H1 (cell line): ENCODE results near the gene VAV2. TPM values are rescaled to one million over a fixed set of nuclear protein-coding genes. Genes with fewer than 3 reads are reported as not detected.

Experiments
- CTCF ChIA-PET: fragments of 300-600 bp; sonication (Branson Sonifier 250); formaldehyde crosslinking; loops from one replicate; lab custom pipeline; 2021; ENCODE audit not compliant: partially characterized antibody; lab: Charles Lee
- POLR2A ChIA-PET: fragments of 300-600 bp; sonication (Branson Sonifier 250); formaldehyde crosslinking; loops from one replicate; lab custom pipeline; 2021; ENCODE audit warnings: inconsistent platforms; ENCODE audit not compliant: partially characterized antibody; lab: Charles Lee
- DNase-seq, 2 experiments: peaks; one replicate each; pipeline versions ENCODE4 v3.0.0 to v3.0.0-alpha.2; 2010 to 2022; ENCODE audit warnings: low spot score in 2 of 2, low read depth in 1 of 2, mixed read lengths in 1 of 2
- FAIRE-seq: peaks from 2 replicates; lab custom pipeline; 2011; peaks lifted over from hg19 to GRCh38; lab: Jason Lieb, UNC
- H2AFZ ChIP-seq: 2 replicates; pipeline ENCODE4 v1.8.1; 2012; ENCODE audit warnings: low read length, inconsistent platforms
- H2AK5ac ChIP-seq: 2 replicates; pipeline ENCODE4 v1.6.1; 2013; ENCODE audit warnings: low read depth, low read length
- H2BK120ac ChIP-seq: replicated peaks from 2 replicates; pipeline ENCODE3; 2013; ENCODE audit warnings: low read depth, low read length, inconsistent platforms
- H2BK12ac ChIP-seq: 2 replicates; pipeline ENCODE4 v1.6.1; 2013; ENCODE audit warnings: low read depth, low read length
- H2BK15ac ChIP-seq: 2 replicates; pipeline ENCODE4 v1.6.1; 2013; ENCODE audit warnings: low read length
- H2BK20ac ChIP-seq: 2 replicates; pipeline ENCODE4 v1.6.1; 2013; ENCODE audit warnings: low read length
- H2BK5ac ChIP-seq: 2 replicates; pipeline ENCODE4 v1.6.1; 2013; ENCODE audit warnings: low read depth, low read length
- H3K14ac ChIP-seq: 2 replicates; pipeline ENCODE4 v1.6.1; 2013; ENCODE audit warnings: inconsistent platforms; ENCODE audit not compliant: insufficient read length
- H3K18ac ChIP-seq: 2 replicates; pipeline ENCODE4 v1.6.1; 2013; ENCODE audit warnings: low read length; ENCODE audit errors: extremely low read depth
- H3K23ac ChIP-seq: 2 replicates; pipeline ENCODE4 v1.6.1; 2013; ENCODE audit warnings: inconsistent platforms; ENCODE audit not compliant: insufficient read length
- H3K23me2 ChIP-seq: 2 replicates; pipeline ENCODE4 v1.6.1; 2013; ENCODE audit warnings: low read depth, low read length
- H3K27ac ChIP-seq: 2 replicates; pipeline ENCODE4 v1.6.1; 2011; ENCODE audit warnings: low read depth, low read length, inconsistent platforms
- H3K27me3 ChIP-seq, 4 experiments: replicated peaks in 1 of 4; 1 replicate in 1 of 4; 2 replicates in 3 of 4; pipeline versions ENCODE4 v1.6.1 to v1.8.1; 2011 to 2013; ENCODE audit warnings: low read length in 3 of 4, mild to moderate bottlenecking in 3 of 4, inconsistent platforms in 2 of 4, mixed read lengths in 2 of 4, moderate library complexity in 1 of 4; ENCODE audit not compliant: control insufficient read depth in 3 of 4, insufficient read depth in 3 of 4; ENCODE audit errors: extremely low read depth in 1 of 4
- H3K36me3 ChIP-seq, 4 experiments: 2 replicates each; pipeline versions ENCODE4 v1.6.1 to v1.8.1; 2011 to 2013; ENCODE audit warnings: mild to moderate bottlenecking in 4 of 4, low read length in 3 of 4, moderate library complexity in 2 of 4, control low read depth in 1 of 4, inconsistent platforms in 1 of 4; ENCODE audit not compliant: insufficient read depth in 4 of 4, control insufficient read depth in 2 of 4
- H3K4ac ChIP-seq: replicated peaks from 2 replicates; pipeline ENCODE3; 2013; ENCODE audit warnings: low read length, low read depth, mixed read lengths, inconsistent platforms; ENCODE audit not compliant: insufficient read length
- H3K4me1 ChIP-seq, 4 experiments: replicated peaks in 1 of 4; 1 replicate in 1 of 4; 2 replicates in 3 of 4; pipeline versions ENCODE4 v1.6.1 to v1.8.1; 2011 to 2013; ENCODE audit warnings: low read length in 3 of 4, inconsistent platforms in 2 of 4, mixed read lengths in 1 of 4; ENCODE audit not compliant: insufficient read depth in 4 of 4, control insufficient read depth in 3 of 4
- H3K4me2 ChIP-seq, 2 experiments: 2 replicates each; pipeline versions ENCODE4 v1.6.1 to v1.8.1; 2011 to 2013; ENCODE audit warnings: low read depth in 2 of 2, low read length in 2 of 2, control low read depth in 1 of 2, inconsistent platforms in 1 of 2, mild to moderate bottlenecking in 1 of 2; ENCODE audit not compliant: insufficient read depth in 1 of 2
- H3K4me3 ChIP-seq, 4 experiments: fragments of 200-600, 300-600 bp in 1 of 4; sonication (generic), shearing (Covaris generic), sonication (Bioruptor Twin) in 1 of 4; 2 replicates each; pipeline versions ENCODE4 v1.5.1 to v1.8.1; 2011 to 2016; ENCODE audit warnings: low read length in 4 of 4, low read depth in 3 of 4, control low read depth in 2 of 4, inconsistent platforms in 2 of 4, mild to moderate bottlenecking in 2 of 4, mixed read lengths in 1 of 4, moderate library complexity in 1 of 4; ENCODE audit not compliant: insufficient read depth in 2 of 4; ENCODE audit errors: extremely low read depth in 1 of 4
- H3K56ac ChIP-seq: replicated peaks from 2 replicates; pipeline ENCODE3; 2013; ENCODE audit warnings: low read depth, mild to moderate bottlenecking, mixed read lengths, low read length, inconsistent platforms; ENCODE audit not compliant: insufficient read length
- H3K79me1 ChIP-seq: 2 replicates; pipeline ENCODE4 v1.6.1; 2013; ENCODE audit warnings: low read depth, low read length, control low read depth
- H3K79me2 ChIP-seq, 2 experiments: 2 replicates each; pipeline versions ENCODE4 v1.6.1 to v1.8.1; 2012 to 2013; ENCODE audit warnings: low read length in 2 of 2, mild to moderate bottlenecking in 2 of 2, inconsistent platforms in 1 of 2; ENCODE audit not compliant: insufficient read depth in 2 of 2, control insufficient read depth in 1 of 2
- H3K9ac ChIP-seq, 4 experiments: replicated peaks in 1 of 4; 1 replicate in 1 of 4; 2 replicates in 3 of 4; pipeline versions ENCODE4 v1.6.1 to v1.8.1; 2011 to 2013; ENCODE audit warnings: low read depth in 3 of 4, low read length in 3 of 4, control low read depth in 2 of 4, mild to moderate bottlenecking in 2 of 4, moderate library complexity in 2 of 4, inconsistent platforms in 1 of 4; ENCODE audit errors: extremely low read depth in 1 of 4
- H3K9me3 ChIP-seq, 2 experiments: 2 replicates each; pipeline versions ENCODE4 v1.6.1 to v1.8.1; 2012 to 2013; ENCODE audit warnings: mild to moderate bottlenecking in 2 of 2, moderate library complexity in 2 of 2, control low read depth in 1 of 2, inconsistent platforms in 1 of 2, low read depth in 1 of 2, low read length in 1 of 2, mixed read lengths in 1 of 2; ENCODE audit not compliant: insufficient read depth in 2 of 2
- H4K20me1 ChIP-seq, 2 experiments: replicated peaks in 1 of 2; 2 replicates each; pipeline versions ENCODE3 to v1.8.1; 2011 to 2013; ENCODE audit warnings: inconsistent platforms in 2 of 2, low read length in 2 of 2, mild to moderate bottlenecking in 1 of 2; ENCODE audit not compliant: insufficient read depth in 2 of 2, control insufficient read depth in 1 of 2
- H4K5ac ChIP-seq: 2 replicates; pipeline ENCODE4 v1.6.1; 2013; ENCODE audit warnings: low read length, low read depth, mixed read lengths, inconsistent platforms; ENCODE audit not compliant: insufficient read length
- H4K8ac ChIP-seq: 2 replicates; pipeline ENCODE4 v1.8.0; 2013; ENCODE audit warnings: mild to moderate bottlenecking, moderate library complexity, low read length, inconsistent platforms; ENCODE audit not compliant: insufficient read depth; ENCODE audit errors: extremely low read depth
- H4K91ac ChIP-seq: replicated peaks from 2 replicates; pipeline ENCODE3; 2013; ENCODE audit warnings: low read length, mixed read lengths, inconsistent platforms; ENCODE audit not compliant: insufficient read length
- BRCA1 ChIP-seq: IDR thresholded peaks from 2 replicates; pipeline ENCODE4 v1.6.1; 2012; ENCODE audit warnings: low read depth, low read length, improper control_type of control experiment
- KDM1A ChIP-seq: fragments of 200-600, 300-600 bp; sonication (generic); IDR thresholded peaks from 2 replicates; pipeline ENCODE4 v1.7.1; 2016; ENCODE audit warnings: mild to moderate bottlenecking, low read length, borderline replicate concordance
- MAFK ChIP-seq: IDR thresholded peaks from 2 replicates; pipeline ENCODE4 v1.6.1; 2012; ENCODE audit warnings: low read depth, mild to moderate bottlenecking, improper control_type of control experiment, low read length
- POU5F1 ChIP-seq: IDR thresholded peaks from 2 replicates; pipeline ENCODE4 v1.6.1; 2011; ENCODE audit warnings: low read depth, mild to moderate bottlenecking, low read length, moderate library complexity
- SIRT6 ChIP-seq: IDR thresholded peaks from one replicate; pipeline ENCODE4 v1.7.1; 2012; ENCODE audit warnings: low read length, inconsistent platforms
- TEAD4 ChIP-seq: IDR thresholded peaks from 2 replicates; pipeline ENCODE4 v1.6.1; 2012; ENCODE audit warnings: low read depth, low read length, inconsistent platforms, mixed read lengths
- WGBS, 2 experiments: shearing (Covaris generic) in 1 of 2; methylation state at CpG; one replicate each; pipeline versions ENCODE4 v1.1.6 to v1.1.7; 2013 to 2015; ENCODE audit warnings: low lambda C conversion rate in 2 of 2, mixed read lengths in 2 of 2, inconsistent platforms in 1 of 2, low coverage in 1 of 2, missing lambda C conversion rate in 1 of 2; ENCODE audit not compliant: insufficient replicate concordance in 2 of 2, insufficient coverage in 1 of 2, insufficient read length in 1 of 2; ENCODE audit errors: extremely low coverage in 1 of 2, missing lambda C conversion rate in 1 of 2; 5-methylcytosine and 5-hydroxymethylcytosine counted together
- polyA plus RNA-seq, 7 experiments: library from polyadenylated mRNA; depleted of rRNA in 3 of 7; stranded (reverse) in 5 of 7; unstranded in 2 of 7; fragments of >200 nt in 5 of 7; fragments of 200-250 nt in 2 of 7; gene quantifications; 1 replicate in 5 of 7; 2 replicates in 1 of 7; 4 replicates in 1 of 7; pipeline versions ENCODE4 v1.2.1 to v1.2.3, GENCODE V29; 2011 to 2013; ENCODE audit warnings: missing spikeins in 2 of 7, mixed read lengths in 2 of 7
- total RNA-seq: library from RNA; stranded (reverse); fragmentation: NEBNext Ultra II Directional; extraction: Animal tissue kit (Norgen Biotek cat#: 25700); gene quantifications from 2 replicates; pipeline ENCODE4 v1.2.1, GENCODE V29; 2021
- TF ChIP-seq, protein P1 (sequence below): IDR thresholded peaks from 2 replicates; pipeline ENCODE4 v1.6.1; 2011; ENCODE audit warnings: low read length, improper control_type of control experiment

Gene VAV2
- total and polyA plus RNA-seq, 2 of the 8 experiments (the other 6 are each of a cell fraction or from before 2014, with no cell fraction given) = 13.6 to 37.6 TPM

DNA sequence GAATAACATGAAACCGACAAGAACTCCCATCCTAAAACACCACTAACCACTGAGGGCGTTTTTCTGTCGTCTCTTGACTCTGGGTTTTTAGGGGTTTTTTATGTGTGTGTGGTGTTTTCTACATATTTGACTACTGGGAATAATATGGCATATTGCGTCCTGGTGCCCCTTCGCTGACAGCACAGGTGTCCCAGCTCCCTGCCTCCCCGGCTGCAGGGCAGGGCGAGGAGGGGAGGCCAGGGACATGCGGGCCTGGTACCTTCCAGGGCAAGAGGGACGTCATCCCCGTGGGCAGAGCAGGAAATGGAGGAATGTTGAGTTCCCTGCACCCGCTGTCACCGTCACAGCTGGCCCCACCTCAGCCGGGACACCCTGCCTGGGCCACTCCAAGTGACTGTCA is 34.8 kb downstream of the VAV2 start:
- H3K27ac ChIP-seq = peak overlapping the region; percentile 72; the same call in 1 of the 2 replicates
- H4K5ac ChIP-seq = peak overlapping the region; percentile 23
- no peak overlapping the region for H3K9ac ChIP-seq
- no peak overlapping the region for H3K23ac ChIP-seq
- H3K14ac ChIP-seq = no peak overlapping the region
- peaks cover 3% of the 10 kb centered on the region; the same call in 1 of the 2 replicates for H3K23me2 ChIP-seq
- no peak for FAIRE-seq
- H3K4me3 ChIP-seq = no peak overlapping the region
- peaks cover 0 to 65% of the 10 kb centered on the region in 2 experiments; a peak in 2 of 4 replicates for H3K79me2 ChIP-seq
- peak overlapping the region in 1 of 2 experiments; percentile 31; a peak in 2 of 4 replicates for H3K4me2 ChIP-seq
- no peaks in the 10 kb centered on the region for H3K27me3 ChIP-seq
- no peaks in the 10 kb centered on the region for H3K9me3 ChIP-seq
- ChIA-PET CTCF (interaction anchor here (0.7 to 3.0 kb wide), 5 partner anchors 9 to 47 kb away, joined by 3 to 21 read pairs (median 4); no protein-coding TSS in a partner anchor), POLR2A (interaction anchor here (1.2 kb wide), 1 partner anchor 34 kb away, joined by 3 read pairs; no protein-coding TSS in a partner anchor)
- DNase-seq = no peak
- H4K8ac ChIP-seq = no peak overlapping the region; the same call in 1 of the 2 replicates
- H4K20me1 ChIP-seq = peaks cover 2 to 9% of the 10 kb centered on the region in 2 experiments
- peak overlapping the region; percentile 98 for H2BK120ac ChIP-seq
- peaks cover 14 to 57% (median 48%) of the 10 kb centered on the region in 4 experiments for H3K4me1 ChIP-seq
- no peak overlapping the region for H3K56ac ChIP-seq
- WGBS, 2 experiments = 67% methylated on average over 13 of the region's 13 CpGs; no CpG with 5 or more reads in 1 of the 2 experiments
- peak overlapping the region; percentile 97; the same call in 1 of the 2 replicates for H2BK12ac ChIP-seq
- H3K4ac ChIP-seq = peak overlapping the region; percentile 99
- peak overlapping the region; percentile 93 for H2BK20ac ChIP-seq
- peaks cover 20% of the 10 kb centered on the region for H3K79me1 ChIP-seq
- peak overlapping the region; percentile 36; the same call in 1 of the 2 replicates for H3K18ac ChIP-seq
- H3K36me3 ChIP-seq = no peaks in the 10 kb centered on the region
- H2AFZ ChIP-seq = no peak overlapping the region
- no peak overlapping the region for H2BK15ac ChIP-seq
- peak overlapping the region; percentile 77; the same call in 1 of the 2 replicates for H2AK5ac ChIP-seq
- H2BK5ac ChIP-seq = peak overlapping the region; percentile 98; the same call in 1 of the 2 replicates
- peak overlapping the region; percentile 98 for H4K91ac ChIP-seq
- TF ChIP-seq, protein P1, sequence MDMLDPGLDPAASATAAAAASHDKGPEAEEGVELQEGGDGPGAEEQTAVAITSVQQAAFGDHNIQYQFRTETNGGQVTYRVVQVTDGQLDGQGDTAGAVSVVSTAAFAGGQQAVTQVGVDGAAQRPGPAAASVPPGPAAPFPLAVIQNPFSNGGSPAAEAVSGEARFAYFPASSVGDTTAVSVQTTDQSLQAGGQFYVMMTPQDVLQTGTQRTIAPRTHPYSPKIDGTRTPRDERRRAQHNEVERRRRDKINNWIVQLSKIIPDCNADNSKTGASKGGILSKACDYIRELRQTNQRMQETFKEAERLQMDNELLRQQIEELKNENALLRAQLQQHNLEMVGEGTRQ = no peak
- TF ChIP-seq SIRT6 = no peak
- no peak for TF ChIP-seq BRCA1
- no peak for TF ChIP-seq MAFK
- TF ChIP-seq KDM1A = no peak
- no peak for TF ChIP-seq TEAD4
- no peak for TF ChIP-seq POU5F1
